ENCODE data around the gene PSMA5.
"Not testable (repeated sequence)": the region's sequence is repeated elsewhere in the genome, so short reads cannot be mapped to it uniquely, and the experiment has no call there.

Gene PSMA5

DNA sequence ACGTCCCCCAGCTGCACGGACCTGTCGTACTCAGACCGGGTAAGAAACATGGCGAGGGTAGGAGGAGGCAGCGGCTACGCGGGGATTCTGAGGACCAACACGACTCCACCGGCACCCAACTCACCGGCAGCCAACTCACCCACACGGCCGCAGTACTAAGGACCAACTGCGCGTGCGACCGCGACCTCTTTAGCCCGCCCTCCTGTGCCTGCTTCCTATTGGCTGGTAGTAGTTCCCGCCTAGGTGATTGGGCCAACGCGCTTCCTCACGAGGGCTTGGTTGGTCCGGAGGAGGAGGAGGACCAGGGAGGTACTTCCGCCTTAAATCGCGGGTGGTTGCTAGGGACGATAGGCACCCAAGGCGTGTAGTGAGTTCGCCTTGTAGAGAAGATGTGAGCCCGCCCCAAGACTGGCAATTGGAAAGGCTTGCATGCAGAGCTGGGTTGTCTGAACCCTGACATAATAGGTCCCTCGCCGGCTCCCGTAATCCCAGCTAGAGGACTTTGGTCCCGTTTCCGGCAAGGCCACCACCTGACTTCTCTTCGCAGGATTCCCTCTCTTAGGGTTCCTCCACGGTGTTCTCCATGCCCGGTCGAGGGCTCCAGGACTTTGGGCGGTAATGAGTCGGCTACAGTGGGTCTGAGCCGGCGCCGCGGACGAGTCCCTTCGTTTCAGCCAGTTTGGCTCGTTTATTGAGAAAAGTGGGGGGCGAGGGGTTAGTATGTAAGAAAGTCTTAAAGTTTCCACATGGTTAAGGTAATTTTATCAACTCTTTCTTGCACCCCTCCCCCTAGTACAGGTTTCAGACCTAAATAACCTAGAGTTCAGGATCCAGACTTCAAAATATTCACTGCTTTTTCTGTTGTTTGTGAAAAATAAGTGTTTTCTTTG lies at the start of gene PSMA5:
Gene PSMA5 (minus strand): TSS at position 168 of the 890 bp plus-strand sequence. CDS start 118 bp downstream, at position 50.
- DNase-seq: peak; percentile 99

GRCh38 chr1:109475261-109475660 lies 49.0 kb upstream of the PSMA5 start:
- DNase-seq: no peak

DNA sequence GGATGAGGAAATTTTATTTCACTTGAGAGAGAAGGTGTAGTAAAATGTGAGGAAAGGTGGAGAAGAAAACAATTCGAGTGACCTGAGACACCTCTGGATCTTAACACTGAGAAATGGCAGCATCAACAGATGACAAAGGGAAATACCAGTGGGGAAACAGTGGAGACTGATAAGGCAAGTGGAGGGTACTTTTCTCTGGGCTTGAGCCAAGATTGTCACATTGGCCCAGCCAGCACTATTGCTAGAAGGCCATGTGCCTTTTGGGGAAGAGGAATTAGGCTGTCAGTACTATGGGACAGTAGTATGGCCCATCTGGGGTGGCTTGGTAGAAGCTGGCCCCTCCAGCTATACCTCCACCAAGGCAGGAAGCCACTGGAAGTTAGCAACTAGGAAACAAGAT lies 48.4 kb upstream of the PSMA5 start:
- no peak for DNase-seq

DNA sequence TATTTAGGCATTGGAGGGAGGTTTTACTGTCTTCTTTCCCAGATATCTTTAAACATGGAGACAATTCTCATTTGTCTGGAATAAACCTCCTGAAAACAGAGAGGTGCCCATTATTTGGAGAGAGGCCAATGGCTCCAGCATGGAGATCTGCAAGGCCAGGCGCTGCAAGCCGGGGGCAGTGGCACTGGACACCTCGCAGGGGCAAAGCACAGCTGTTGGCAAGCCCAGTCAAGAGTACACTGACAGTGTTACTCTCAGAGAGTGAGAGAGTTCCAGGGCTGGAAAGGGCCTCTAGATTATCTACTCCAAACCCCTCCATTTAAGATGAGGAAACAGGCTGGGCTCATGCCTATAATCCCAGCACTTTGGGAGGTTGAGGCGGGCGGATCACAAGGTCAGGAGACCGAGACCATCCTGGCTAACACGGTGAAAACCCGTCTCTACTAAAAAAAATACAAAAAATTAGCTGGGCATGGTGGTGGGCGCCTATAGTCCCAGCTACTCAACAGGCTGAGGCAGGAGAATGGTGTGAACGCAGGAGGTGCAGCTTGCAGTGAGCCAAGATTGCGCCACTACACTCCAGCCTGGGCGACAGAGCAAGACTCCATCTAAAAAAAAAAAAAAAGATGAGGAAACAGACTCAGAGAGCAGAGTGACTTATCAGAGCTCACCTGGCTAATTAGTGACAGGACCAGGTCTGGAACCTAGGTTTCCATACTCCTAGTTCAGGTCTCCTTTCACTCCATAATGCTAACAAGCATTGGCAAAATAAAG lies 47.2 kb upstream of the PSMA5 start:
- not testable (repeated sequence) for DNase-seq

GRCh38 chr1:109472779-109473178 lies 46.5 kb upstream of the PSMA5 start:
- DNase-seq: no peak

DNA sequence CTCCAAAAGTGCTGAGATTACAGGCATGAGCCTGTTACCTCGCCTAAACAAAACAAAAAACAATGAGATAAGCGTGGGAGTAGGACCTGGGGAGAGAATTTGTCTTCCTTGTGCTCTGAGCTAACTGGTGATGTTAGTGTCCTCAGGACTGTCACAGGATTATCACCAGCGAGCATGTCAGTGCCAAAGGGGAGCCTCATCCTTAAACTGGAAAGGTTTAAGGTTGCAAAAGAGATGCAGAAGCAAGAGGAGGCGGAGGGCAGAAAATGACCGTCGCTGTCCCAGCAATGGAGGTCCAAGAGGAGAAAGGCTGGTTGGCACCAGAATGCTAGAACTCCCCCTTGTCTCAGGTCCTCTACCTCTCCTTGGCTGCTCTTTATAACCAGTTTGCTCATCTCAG lies 44.0 kb upstream of the PSMA5 start:
- DNase-seq: no peak

GRCh38 chr1:109468903-109469302 lies 42.7 kb upstream of the PSMA5 start:
- no peak for DNase-seq

DNA sequence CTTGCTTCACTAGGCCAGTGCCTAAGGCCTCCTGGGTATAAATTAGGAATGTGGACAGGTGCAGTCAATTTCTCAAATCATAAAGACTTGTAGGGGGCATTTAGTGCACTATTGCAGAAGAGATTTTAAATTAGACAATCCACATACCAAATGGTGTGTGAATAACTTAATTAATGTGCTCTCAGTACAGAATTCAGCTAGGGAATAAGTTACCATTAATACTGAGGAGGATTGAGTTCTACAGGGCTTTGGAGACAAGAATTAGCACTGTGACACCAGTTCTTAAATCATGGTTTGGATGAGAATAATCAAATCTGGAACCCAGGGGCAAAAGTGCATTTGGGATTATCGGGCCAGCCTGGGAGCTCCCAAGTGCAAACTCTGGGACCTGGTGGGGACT lies 41.8 kb upstream of the PSMA5 start:
- no peak for DNase-seq

DNA sequence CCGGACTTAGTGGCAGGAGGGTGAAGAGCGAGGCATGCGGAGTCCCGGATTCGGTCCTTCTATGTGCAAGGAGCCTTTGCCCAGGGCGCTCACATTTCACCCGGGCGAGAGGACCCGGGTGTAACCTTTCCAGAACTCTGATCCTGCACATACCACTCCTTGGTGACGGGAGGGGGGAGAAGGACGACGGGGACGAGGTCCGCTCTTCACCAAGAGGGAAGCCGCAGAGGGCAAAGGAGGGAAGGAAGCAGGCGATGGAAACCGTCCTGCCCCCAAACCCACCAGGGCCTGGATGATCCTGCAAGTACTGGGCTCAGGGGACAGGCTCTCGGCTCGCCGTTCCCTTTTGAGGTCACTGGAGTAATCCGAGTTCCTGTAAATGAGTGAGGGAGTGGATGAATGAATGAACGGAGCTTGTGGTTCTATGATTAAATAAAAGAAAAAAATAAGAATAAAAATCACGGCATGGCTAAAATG lies 41.1 kb upstream of the PSMA5 start:
- no peak for DNase-seq

DNA sequence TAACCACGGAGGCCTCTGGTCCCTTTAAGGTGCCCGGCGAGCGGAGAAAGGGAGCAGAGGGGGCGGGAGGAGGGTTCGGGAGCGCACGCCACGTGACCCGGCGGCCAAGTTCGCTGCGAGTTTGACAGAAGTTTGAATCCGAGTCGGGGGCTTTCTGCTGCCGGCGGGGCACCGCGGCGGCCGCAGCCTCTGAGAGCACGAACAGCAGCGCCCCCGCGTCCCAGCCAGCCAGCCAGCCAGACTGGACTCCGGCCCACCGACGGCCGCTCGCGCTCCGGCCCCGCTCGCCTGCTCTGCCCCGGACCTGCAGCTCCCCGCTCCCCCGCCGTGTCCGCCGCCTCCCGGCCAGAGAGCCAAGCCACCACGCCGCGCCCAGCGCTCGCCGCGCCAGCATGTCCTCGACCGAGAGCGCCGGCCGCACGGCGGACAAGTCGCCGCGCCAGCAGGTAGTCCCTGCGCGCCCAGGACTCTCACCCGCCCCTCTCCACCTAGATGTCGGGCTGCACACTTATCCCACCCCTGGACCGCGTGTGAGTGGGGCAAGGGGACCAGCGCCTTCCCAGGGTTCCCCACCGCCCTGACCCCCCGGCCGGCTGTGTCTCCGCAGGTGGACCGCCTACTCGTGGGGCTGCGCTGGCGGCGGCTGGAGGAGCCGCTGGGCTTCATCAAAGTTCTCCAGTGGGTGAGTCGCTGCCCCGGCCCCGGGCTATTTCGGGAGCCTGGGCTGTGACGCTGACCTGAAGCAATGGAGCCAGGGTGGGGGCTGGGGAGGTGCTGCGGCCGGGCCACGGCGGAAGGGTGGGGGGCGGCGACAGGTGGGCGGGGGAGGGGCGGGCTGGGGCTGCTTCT lies 40.4 kb upstream of the PSMA5 start, which contains the start of gene SYPL2:
Gene SYPL2 (plus strand): TSS at position 95 of the 849 bp plus-strand sequence. CDS start 298 bp downstream, at position 393.
- DNase-seq: no peak

- no peak for DNase-seq
These were observed 39.8 kb upstream of the PSMA5 start for GRCh38 chr1:109466125-109466451.

GRCh38 chr1:109457819-109458218 lies 31.6 kb upstream of the PSMA5 start:
- no peak for DNase-seq

DNA sequence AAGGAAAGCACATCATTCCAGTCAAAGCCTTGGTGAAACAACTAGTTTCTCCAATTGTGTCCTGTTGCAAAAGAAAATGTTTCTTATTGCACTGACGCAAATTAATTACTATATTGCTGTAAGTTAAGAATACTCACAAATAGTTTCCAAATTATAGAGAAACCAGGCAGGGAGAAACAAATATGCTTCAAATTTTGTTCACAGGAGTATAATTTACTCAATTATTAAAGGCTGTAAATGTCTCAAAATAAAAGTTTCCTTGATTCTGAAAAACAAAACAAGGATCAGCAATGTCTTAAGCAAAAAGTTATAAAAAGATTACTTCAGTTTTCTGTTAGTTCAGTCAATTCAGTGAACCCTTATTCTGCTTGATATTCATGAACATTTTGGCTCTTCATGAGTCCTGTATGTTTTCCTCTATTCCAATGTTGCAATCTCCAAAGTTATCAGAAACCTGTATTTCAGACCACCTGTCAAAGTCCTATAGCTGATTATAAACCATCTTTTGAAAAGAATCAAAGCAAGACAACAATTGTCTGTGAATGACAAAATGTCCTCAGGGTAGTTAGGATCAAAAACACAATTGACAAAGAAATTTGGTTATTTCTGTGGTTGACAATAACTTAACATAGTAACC lies 28.4 kb upstream of the PSMA5 start:
- no peak for DNase-seq

DNA sequence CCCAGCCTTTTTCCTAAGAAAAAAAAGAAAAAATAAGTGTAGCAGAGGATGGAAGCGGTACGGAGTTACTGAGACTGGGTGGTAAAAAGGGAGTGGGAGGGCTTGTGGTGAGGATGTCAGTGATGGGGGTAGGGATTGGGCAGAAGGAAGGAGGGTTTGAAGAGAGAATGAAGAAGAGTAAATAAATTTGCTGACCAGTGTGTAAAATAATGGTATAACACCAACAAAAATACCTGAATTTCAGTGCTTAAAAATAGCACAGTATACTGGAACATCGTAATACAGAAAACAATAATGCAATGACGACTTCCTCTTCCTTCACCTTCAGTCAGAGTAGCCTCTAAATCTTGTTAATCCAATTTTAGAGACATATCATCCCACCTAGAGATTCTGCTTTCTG lies 21.3 kb upstream of the PSMA5 start:
- DNase-seq: no peak

DNA sequence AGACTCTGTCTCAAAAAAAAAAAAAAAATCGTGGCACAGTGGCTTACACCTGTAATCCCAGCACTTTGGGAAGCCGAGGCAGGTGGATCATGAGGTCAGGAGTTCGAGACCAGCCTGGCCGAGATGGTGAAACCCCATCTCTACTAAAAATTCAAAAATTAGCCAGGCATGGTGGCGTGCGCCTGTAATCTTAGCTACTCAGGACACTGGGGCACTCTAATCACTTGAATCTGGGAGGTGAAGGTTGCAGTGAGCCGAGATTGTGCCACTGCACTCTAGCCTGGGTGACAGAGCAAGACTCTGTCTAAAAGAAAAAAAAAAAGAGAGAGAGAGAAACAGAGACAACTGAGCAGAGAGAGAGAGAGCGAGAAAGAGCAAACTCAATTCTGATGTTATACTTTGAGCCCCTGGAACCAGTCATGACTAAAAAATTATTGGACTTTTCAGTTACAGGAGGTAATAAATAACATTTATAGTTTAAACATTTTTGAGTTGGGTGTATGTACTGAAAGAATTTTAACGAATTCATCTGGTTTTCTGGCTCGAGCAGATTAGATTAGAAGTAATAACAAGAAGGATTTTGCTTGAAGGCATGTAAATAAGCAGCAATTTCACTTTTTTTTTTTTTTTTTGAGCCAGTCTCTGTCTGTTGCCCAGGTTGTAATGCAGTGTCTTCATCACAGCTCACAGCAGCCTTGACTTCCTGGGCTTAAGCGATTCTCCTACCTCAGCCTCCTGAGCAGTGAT lies 19.9 kb upstream of the PSMA5 start:
- DNase-seq: not testable (repeated sequence)

- no peak for DNase-seq
These were observed 18.1 kb upstream of the PSMA5 start for GRCh38 chr1:109444346-109444745.

GRCh38 chr1:109443476-109443875 lies 17.2 kb upstream of the PSMA5 start:
- no peak for DNase-seq

DNA sequence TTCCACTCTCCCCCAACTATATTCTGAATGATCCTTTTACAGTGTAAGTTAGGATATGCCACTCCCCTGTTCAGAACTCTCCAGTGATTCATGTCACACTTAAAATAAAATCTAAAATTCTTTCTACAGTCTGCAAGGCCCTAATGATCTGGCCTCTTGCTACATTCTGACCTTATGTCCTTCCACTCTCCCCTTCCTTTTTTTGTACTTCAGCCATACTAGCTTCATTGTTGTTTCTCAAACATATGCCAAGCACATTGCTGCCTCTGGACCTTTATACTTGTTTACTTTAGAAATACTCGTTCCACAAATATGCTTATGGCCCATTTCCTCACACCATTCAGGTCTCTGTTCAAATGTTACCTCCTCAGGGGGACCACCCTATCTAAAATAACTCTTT lies 14.8 kb upstream of the PSMA5 start:
- no peak for DNase-seq

DNA sequence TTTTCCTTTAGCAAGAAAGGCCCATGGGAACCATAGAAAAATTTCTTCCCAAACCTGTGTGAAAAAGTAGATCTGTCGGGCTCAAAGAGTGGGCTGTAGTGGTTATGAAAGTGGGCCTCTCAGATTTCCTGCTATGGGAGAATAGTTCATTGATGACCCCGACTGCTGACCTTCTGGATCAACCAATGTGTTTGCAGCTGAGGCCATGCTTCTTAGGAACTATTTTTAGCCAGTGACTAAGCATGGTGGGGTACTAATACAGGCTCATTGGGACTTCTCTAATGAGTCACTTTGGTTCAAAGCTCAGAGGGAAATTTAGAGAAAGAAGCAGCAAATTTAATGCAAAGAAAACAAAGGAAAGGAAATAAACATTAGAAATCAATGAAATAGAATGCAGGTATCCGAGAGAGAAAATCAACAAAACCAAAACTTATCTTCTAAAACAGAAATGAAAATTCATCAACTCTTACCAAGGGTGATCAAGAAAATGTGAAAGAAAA lies 12.6 kb upstream of the PSMA5 start:
- DNase-seq: no peak

GRCh38 chr1:109434484-109434883 lies 8.2 kb upstream of the PSMA5 start:
- DNase-seq: no peak

DNA sequence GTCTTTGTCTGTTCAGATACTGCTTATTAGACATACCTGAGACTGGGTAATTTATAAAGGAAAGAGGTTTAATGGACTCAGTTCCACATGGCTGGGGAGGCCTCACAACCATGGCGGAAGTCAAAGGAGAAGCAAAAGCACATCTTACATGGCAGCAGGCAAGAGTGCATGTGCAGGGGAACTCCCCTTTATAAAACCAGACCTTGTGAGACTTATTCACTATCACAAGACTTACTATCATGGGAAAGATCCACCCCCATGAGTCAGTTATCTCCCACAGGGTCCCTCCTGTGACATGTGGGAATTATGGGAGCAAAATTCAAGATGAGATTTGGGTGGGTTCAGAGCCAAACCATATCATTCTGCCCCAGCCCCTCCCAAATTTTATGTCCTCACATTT lies 7.1 kb upstream of the PSMA5 start:
- no peak for DNase-seq

DNA sequence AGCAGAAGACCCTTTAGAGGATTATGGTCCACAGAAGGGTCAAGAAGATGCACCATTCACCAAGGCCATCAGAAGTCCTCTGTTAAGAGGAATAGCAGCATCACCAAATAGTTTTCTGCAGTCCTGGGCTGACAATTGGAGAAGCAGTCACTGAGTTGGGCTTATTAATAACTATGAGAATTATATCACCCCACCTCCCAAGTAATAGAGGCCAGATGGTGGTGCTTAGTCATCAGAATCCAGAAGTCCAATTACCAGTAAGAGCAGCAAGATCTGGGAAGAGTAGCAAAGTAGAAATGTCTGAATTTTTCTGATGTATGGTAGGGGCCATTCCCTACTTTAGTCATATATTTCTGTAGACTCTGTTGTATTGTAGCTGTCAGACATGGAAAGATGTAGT lies 6.1 kb upstream of the PSMA5 start:
- no peak for DNase-seq

Measured in GF-D8 (cell line).